HG03097 (cell line): ENCODE results near the gene DAPL1.
"Not testable (repeated sequence)": the region's sequence is repeated elsewhere in the genome, so short reads cannot be mapped to it uniquely, and the experiment has no call there.

Experiments used
- ATAC-seq: cut with Tn5 transposase; IDR thresholded peaks from one replicate; pipeline ENCODE4 v1.9.1; 2021; ENCODE audit not compliant: unreplicated experiment, low FRiP score

The DAPL1 gene

DNA sequence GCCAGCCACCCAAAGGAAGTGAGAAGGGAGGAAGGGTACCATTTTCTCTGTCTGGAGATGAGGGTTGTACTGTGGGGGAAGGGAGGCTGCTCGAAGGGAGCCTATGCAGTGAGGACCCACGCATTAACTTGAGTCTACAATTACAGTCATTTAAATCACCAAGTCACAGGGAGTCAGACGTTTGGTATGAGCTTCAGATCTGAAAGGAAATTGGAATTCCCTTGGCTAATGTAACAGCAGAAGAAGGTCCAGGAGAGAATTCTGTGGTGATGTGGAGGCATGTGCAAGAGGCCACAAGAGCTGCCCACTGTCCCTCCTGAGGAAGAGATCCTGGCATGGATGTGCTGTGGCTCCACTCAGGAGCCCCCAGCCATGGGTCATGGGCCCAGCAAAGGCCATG lies 22.5 kb downstream of the DAPL1 start:
- no peak for ATAC-seq

DNA sequence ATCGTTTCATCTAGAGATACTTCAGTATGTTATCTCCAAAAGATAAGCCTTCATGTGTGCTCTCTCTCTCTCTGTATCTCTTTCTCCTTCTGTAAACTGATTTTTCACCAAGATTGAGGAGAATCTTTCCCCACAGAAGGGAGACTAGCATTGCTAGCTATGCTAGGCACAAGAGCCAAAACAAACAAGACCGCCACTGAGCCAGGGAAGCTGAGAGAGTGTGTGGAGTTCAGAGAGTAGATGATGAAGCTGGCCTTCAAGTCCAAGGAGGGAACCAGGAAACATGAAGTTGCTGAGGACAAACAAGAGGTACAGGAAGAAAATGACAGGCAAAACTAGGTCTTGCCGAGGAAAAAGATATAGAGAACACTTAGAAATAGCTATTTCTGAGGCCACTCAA lies 23.4 kb downstream of the DAPL1 start:
- ATAC-seq: no peak

DNA sequence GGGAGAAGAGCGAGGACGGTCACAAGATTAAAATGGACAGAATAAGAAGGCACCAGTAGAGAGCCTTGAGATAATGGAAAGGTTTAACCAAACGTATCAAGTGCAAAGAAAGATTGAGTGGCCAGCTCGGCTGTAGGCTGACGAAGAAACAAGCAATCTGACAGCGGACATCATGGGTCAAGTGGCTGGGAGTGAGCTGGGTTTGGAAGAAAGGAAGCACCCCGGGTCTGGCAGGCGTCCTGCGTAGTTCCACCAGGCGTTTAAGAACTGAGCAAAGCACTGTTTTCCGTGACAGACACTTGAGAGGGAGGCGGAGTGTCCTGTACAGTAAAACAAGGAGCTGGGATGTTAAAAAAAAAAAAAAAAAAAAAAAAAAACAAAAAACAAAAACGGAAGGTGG lies 27.1 kb downstream of the DAPL1 start:
- ATAC-seq: no peak

DNA sequence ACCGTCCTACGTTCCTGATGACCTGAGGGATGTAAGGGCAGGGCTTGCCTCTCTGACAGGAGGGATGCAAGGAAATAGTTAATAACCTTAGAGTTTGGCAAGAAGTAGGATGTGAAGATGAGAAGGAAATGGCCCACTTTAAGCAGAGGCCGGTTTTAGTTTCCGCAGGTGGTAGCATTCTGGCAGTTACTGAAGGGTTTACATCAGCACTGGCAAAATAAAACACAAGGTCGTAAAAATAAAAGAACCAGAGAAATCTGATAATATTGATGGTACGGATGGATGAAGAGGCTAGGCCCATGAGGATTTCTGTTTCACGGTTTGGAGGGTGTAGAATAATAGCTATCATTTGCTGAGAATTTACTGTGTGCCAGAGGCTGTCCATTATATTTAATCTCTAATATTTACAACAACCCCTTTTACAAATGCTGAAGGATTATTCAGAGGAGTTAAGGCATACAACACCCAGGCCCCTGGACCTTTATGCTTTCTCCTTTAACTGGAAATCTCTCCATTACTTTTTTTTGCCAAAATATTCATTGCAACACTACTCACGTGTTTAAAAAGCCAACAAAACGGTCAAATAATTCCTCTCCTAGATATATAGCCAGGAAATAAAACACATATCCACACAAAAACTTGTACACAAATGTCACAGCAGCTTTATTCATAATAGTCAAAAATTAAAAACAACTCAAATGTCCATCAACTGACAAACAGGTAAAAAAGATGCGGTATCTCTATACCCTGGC lies 28.5 kb downstream of the DAPL1 start:
- no peak for ATAC-seq

DNA sequence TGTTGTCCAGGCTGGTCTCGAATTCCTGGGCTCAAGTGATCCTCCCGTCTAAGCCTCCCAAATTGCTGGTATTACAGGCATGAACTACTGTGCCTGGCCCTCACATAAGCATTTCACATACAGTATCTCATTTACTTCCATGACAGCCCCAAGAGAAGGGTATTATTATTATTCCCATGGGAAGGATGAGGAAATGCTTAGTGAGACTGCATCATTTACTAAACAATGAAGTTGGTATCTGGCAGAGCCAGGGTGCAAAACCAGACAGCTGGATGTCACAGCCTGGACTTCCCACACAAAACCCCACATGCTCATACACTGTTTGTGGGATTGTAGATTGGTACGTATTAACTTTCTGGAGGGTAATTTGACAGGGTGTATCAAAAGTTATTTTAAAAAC lies 29.9 kb downstream of the DAPL1 start:
- no peak for ATAC-seq

DNA sequence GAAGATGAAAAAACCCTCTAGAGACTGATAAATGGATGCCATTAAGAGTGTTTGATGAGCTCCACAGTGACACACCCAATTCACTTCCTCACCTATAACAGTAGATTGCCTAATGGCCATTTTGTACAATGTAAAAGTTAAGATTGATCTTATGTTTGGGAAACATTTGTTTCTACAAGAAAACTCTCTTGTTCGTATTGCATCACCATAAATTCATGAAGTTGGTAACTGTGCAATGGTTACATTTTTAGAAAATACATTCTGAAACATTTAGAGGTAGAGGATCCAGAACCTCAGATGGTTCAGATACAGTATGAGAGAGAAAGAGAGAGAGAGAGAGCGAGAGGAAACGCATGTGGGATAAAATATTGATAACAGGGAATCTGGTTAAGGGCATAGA lies 31.8 kb downstream of the DAPL1 start:
- no peak for ATAC-seq

DNA sequence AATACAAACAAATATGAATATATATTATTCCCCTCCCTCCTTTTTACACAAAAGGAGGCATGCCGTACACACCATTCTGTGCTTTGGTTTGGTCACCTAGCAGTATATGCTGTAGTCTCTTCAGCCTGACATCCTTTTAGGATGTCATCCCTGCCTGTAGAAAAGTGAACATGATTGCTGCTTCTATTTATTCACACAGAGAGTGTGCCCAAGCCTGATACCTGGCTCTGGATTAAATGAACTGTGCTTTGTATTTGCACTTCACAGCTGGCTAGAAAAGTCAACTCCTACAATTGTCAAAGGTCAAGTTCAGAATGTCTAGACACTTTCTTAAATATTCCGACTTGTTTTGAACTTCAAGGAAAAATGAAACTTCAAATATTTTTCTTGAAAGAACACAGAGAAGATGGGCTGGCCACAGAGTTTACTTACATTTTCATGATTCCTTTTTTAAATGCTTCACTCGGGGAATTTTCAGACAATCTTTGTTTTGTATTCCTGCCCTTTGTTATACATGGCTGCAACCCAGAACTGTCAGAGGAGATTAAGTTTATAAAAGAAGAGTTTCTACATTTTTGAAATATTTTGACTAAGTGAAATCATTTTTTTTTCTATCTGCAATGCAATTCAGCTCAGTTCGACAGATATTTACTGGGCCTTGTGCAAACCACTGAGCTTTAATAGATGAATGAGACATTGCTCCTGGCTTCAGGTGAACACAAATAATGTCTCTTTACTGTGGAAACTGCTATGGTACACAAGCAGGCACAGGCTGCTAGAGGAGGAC lies 33.5 kb downstream of the DAPL1 start:
- ATAC-seq: no peak

DNA sequence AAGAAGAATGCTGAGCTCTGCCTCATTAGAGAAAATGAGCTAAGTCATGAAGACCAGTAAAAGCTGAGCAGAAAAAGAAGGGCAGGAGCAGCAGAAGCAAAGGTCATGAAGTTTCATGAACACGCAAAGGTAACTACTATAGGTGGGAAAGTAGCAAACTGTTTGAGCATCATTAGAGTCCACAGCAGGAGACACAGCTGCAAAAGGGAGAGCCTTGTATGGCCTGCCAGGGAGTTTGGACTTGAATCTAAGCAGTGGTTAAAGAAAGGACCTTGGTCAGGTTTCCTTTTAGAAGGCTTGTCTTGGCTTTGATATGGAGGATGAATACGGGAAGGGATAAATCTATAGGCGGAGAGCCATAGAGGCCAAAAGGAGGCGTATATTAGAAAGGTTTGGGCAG lies 34.0 kb downstream of the DAPL1 start:
- ATAC-seq: no peak

DNA sequence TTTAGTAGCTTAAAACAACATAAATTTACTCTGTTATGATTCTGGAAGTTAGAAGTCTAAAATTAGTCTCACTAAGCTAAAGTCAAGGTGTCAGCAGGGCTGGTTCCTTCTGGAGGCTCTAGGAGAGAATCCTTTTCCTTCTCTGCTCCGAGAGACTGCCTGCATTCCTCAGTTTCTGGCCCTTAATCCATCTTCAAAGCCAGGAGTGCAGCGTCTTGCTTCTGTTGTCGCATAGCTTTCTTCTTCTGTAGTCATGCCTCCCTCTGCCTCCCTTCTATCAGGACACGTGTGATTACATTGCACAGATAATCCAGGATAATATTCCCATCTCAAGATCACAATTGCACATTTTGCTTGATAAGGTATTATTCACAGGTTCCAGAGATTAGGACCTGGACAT lies 35.1 kb downstream of the DAPL1 start:
- no peak for ATAC-seq

DNA sequence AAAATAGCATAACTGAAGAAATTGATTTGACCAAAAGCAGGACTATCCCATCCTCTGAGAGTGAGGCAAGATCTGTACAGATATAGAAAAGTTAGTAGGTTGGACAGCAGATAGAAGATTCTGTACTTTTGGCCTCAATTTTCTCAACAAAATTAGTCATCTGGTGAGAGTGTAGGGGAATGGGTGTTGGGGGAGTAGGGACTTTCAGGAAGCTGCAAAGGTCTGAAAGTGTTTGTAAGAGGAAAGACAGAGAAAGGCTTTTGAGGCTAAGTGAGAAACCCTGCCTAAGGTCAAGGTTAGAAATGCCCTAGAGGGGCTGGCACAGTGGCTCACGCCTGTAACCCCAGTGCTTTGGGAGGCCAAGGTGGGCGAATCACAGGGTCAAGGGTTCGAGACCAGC lies 40.3 kb downstream of the DAPL1 start:
- ATAC-seq: no peak

DNA sequence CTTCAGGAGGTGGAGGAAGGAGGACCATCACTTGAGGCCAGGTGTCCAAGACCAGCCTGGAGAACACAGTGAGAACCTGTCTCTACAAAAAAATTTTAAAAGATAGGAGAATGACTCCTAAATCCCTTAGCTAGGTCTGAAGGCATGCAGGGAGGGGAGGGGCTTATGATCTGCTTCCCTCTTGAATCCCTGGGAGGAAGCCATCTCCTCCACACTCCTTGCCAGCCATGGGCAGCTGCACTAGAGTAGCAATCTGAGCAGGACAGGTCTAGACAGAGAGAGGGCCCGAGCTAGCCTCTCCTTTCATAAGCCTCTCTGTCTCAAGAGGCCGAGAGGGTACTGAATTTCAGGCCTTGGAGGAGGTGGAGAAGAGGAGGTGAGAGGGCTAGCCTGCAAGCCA lies 42.5 kb downstream of the DAPL1 start:
- ATAC-seq: no peak

DNA sequence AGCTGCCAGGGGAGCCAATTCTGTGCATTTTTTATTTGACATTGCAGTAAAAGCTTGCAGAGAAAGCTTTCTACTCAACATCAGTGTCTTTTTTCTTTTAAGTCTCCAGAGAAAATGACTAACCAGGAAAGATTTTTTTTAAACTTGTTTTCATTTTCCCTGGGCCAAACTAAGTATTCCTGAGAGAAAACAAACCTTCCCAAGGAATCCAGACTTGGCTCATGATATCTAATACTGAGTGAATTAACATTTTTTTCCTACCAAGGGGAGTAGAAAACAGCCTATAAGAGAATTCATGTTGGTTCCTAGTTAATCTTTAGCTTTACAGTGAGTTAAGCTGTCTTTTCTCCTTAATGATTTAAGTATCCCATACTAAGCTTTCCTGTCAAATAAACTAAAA lies 46.7 kb downstream of the DAPL1 start:
- ATAC-seq: no peak

DNA sequence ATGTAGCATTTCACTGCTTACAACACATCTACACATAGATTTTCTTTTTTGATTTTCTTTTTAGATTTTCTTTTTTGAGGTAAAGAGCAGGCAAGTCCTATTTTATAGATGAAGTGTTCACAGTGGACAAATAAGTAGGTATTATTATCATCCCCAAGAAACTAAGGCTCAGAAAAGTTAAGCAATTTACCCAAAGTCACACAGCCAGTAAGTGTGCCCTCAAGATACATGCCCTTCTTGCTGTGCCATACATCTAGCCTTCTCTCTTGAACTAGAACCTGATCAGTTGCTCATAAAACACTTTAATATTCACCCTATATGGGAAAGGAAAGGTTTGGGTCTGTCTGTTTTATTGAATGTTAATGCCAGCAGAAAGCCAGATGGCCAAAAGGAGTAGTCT lies 50.3 kb downstream of the DAPL1 start:
- ATAC-seq: no peak

DNA sequence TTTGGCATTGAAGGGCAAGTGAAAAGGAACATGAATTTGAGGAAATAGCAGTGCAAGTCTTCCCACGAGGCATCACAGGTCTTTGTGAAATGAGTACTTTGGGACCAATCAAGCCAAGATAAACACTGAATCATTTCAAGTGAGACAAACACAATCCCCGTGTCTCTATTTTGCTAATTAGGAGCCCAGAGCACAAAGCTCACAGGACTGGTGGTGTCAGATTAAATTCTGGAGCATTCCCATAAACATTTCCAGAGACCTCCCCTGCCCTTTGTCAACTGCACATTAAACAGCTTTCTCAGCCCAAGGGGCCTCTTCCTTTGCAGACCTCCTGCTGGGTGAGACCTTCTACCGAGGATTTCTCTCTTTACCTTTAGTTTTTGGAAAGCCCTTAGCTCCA lies 50.7 kb downstream of the DAPL1 start:
- ATAC-seq: no peak

DNA sequence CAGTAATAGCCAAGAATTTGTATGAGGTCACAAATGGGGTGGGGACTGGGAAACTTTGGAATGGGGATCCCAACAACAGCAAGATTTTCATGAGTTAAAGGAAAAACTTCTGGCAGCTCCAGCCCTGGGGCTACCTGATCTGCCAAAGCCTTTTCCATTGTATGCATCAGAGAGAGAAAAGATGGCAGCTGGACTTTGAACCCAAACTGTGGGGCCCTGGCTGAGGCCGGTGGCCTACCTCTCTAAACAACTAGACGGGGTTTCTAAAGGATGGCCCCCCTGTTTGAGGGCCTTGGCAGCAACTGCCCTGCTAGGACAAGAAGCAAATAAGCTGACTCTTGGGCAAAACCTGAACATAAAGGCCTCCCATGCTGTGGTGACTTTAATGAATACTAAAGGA lies 52.4 kb downstream of the DAPL1 start:
- ATAC-seq: not testable (repeated sequence)

DNA sequence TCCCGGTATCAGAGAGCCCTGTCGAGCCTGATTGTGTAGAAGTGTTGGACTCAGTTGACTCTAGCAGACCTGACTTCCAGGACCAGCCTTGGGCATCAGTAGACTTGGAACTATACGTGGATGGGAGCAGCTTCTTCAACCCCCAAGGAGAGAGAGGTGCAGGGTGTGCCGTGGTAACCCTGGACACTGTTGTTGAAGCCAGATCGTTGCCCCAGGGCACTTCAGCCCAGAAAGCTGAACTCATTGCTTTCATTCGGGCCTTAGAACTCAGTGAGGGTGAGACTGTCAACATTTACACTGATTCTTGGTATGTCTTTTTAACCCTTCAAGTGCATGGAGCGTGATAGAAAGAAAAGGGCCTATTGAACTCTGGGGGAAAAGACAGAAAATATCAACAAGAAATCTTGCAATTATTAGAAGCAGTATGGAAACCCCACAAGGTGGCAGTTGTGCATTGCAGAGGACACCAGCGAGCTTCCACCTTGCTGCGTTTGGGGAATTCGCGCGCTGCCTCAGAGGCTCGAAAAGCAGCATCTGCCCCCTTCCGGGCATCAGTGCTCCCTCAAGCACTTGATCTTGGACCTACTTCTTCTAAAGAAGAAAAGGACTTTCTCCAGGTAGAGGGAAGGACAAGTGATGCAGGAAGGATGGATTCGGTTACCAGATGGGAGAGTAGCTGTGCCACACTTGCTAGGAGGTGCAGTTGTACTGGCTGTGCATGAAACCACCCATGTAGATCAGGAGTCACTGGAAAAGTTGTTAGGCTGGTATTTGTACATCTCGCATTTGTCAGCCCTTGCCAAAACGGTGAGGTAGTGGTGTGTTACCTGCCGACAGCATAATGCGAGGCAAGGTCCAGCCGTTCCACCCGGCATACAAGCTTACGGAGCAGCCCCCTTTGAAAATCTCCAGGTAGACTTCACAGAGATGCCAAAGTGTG lies 53.2 kb downstream of the DAPL1 start:
- ATAC-seq: not testable (repeated sequence)

DNA sequence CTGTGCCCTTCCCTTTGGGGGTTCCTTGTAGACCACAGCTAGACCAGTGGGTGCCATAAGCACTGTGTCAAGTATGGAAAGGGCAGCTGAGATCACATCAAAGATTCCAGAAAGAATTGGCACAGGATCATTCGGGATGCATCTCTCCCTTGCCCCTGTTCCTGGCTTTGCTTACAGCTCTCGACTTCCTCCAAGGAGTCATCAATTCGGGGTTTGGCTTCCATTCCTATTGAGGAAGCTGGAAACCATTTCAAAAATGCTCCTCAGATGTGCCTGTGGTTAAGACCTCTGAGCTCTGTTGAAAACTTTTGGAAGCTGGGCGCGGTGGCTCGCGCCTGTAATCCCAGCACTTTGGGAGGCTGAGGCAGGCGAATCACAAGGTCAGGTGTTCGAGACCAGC lies 65.1 kb downstream of the DAPL1 start:
- not testable (repeated sequence) for ATAC-seq

DNA sequence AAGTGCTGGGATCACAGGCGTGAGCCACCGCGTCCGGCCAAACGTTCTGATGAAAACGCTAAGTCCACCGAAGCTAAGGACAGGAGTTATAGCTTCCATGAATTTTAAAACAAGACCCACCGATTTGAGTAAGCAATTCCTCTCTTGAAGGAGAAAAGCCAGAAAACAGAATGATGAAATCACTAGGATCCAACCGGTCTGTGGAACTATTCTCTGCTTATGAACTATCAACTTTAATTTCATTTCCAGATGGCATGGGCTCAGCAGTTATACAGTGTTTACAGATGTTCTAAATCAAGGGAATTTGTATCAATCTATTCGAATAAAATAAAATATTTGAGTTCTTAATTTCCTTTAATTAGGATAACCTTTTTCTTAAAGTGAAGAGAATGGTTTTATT lies 66.5 kb downstream of the DAPL1 start:
- ATAC-seq: not testable (repeated sequence)

DNA sequence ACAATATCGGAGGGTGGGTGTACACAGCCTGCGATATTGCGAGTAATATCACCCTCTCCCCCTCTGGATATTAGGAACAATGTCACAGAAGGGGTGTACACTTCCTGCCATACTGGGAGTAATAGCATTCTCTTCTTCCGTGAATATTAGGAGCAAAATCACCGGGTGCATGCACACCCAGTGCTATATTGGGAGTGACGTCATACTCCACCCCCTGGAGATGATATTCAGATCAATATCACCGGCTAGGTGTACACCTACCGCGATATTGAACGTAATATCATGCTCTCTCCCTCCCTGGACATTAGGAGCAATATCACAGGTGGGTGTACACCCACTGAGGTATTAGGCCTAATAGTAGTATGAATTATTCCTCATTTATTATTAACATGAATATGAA lies 70.4 kb downstream of the DAPL1 start:
- not testable (repeated sequence) for ATAC-seq
